HEK293 (cell line): ENCODE data around the gene VPS35L.

ENCODE experiments used
- FEZF1 ChIP-seq: fragments of 450-650 bp; formaldehyde crosslinking; IDR thresholded peaks from 2 replicates; pipeline ENCODE4 v1.5.1; 2016; ENCODE audit warnings: missing biosample characterization, missing genetic modification characterization
- HOXC10 ChIP-seq: sonication (generic); formaldehyde crosslinking; IDR thresholded peaks from 2 replicates; pipeline ENCODE4 v1.8.1; 2023; ENCODE audit warnings: mild to moderate bottlenecking, missing genetic modification reagents
- INSM2 ChIP-seq: fragments of 450-650 bp; formaldehyde crosslinking; IDR thresholded peaks from 2 replicates; pipeline ENCODE4 v1.5.1; 2016; ENCODE audit warnings: missing biosample characterization, missing genetic modification characterization
- OSR2 ChIP-seq: fragments of 450-650 bp; formaldehyde crosslinking; IDR thresholded peaks from 2 replicates; pipeline ENCODE4 v1.5.1; 2016; ENCODE audit warnings: missing biosample characterization, missing genetic modification characterization
- YY2 ChIP-seq: fragments of 450-650 bp; formaldehyde crosslinking; IDR thresholded peaks from 2 replicates; pipeline ENCODE4 v1.5.1; 2016; ENCODE audit warnings: missing biosample characterization, missing genetic modification characterization
- ZBTB1 ChIP-seq: fragments of 450-650 bp; formaldehyde crosslinking; IDR thresholded peaks from 2 replicates; pipeline ENCODE4 v1.5.1; 2016; ENCODE audit warnings: missing biosample characterization, missing genetic modification characterization
- ZBTB17 ChIP-seq: fragments of 450-650 bp; formaldehyde crosslinking; IDR thresholded peaks from 2 replicates; pipeline ENCODE4 v1.5.1; 2016; ENCODE audit warnings: missing biosample characterization, missing genetic modification characterization
- ZBTB48 ChIP-seq: fragments of 450-650 bp; formaldehyde crosslinking; IDR thresholded peaks from 2 replicates; pipeline ENCODE4 v1.5.1; 2016; ENCODE audit warnings: missing biosample characterization, missing genetic modification characterization
- ZFHX2 ChIP-seq: fragments of 450-650 bp; formaldehyde crosslinking; conservative IDR thresholded peaks from 2 replicates; pipeline ENCODE4 v1.5.1; 2016; ENCODE audit warnings: missing biosample characterization, missing genetic modification characterization
- ZFP69B ChIP-seq: fragments of 450-650 bp; formaldehyde crosslinking; IDR thresholded peaks from 2 replicates; pipeline ENCODE4 v1.5.1; 2016; ENCODE audit warnings: missing biosample characterization, missing genetic modification characterization
- ZNF146 ChIP-seq: fragments of 450-650 bp; formaldehyde crosslinking; IDR thresholded peaks from 2 replicates; pipeline ENCODE4 v1.5.1; 2016; ENCODE audit warnings: missing biosample characterization, missing genetic modification characterization
- ZNF184 ChIP-seq: fragments of 450-650 bp; IDR thresholded peaks from 2 replicates; pipeline ENCODE4 v1.5.1; 2018; ENCODE audit warnings: missing biosample characterization, mild to moderate bottlenecking, missing genetic modification characterization
- ZNF19 ChIP-seq: fragments of 450-650 bp; formaldehyde crosslinking; IDR thresholded peaks from 2 replicates; pipeline ENCODE4; 2016; ENCODE audit warnings: missing biosample characterization, missing genetic modification characterization, low read depth
- ZNF211 ChIP-seq: fragments of 450-650 bp; formaldehyde crosslinking; IDR thresholded peaks from 2 replicates; pipeline ENCODE4 v1.5.1; 2016; ENCODE audit warnings: low read depth, missing biosample characterization, missing genetic modification characterization
- ZNF23 ChIP-seq: fragments of 450-650 bp; formaldehyde crosslinking; IDR thresholded peaks from 2 replicates; pipeline ENCODE4 v1.5.1; 2016; ENCODE audit warnings: missing biosample characterization, missing genetic modification characterization, borderline replicate concordance
- ZNF311 ChIP-seq: fragments of 450-650 bp; formaldehyde crosslinking; IDR thresholded peaks from 2 replicates; pipeline ENCODE4 v1.5.1; 2017; ENCODE audit warnings: missing biosample characterization, missing genetic modification characterization, borderline replicate concordance
- ZNF341 ChIP-seq: fragments of 450-650 bp; formaldehyde crosslinking; IDR thresholded peaks from 2 replicates; pipeline ENCODE4; 2016; ENCODE audit warnings: low read depth, missing biosample characterization, missing genetic modification characterization
- ZNF398 ChIP-seq: fragments of 450-650 bp; formaldehyde crosslinking; IDR thresholded peaks from 2 replicates; pipeline ENCODE4 v1.5.1; 2017; ENCODE audit warnings: missing biosample characterization, missing genetic modification characterization
- ZNF48 ChIP-seq: fragments of 450-650 bp; formaldehyde crosslinking; IDR thresholded peaks from 2 replicates; pipeline ENCODE4 v1.5.1; 2016; ENCODE audit warnings: missing biosample characterization, missing genetic modification characterization
- ZNF544 ChIP-seq: fragments of 450-650 bp; formaldehyde crosslinking; IDR thresholded peaks from 2 replicates; pipeline ENCODE4 v1.5.0; 2017; ENCODE audit warnings: missing biosample characterization, missing genetic modification characterization
- ZNF629 ChIP-seq: fragments of 450-650 bp; formaldehyde crosslinking; IDR thresholded peaks from 2 replicates; pipeline ENCODE4 v1.5.1; 2017; ENCODE audit warnings: missing biosample characterization, missing genetic modification characterization
- ZNF660 ChIP-seq: fragments of 450-650 bp; IDR thresholded peaks from 2 replicates; pipeline ENCODE4 v1.5.1; 2018; ENCODE audit warnings: missing biosample characterization, mild to moderate bottlenecking, missing genetic modification characterization
- ZNF843 ChIP-seq: fragments of 450-650 bp; formaldehyde crosslinking; IDR thresholded peaks from 2 replicates; pipeline ENCODE4 v1.5.1; 2016; ENCODE audit warnings: missing biosample characterization, missing genetic modification characterization
- ZSCAN23 ChIP-seq: fragments of 450-650 bp; formaldehyde crosslinking; IDR thresholded peaks from 2 replicates; pipeline ENCODE4 v1.5.1; 2016; ENCODE audit warnings: missing biosample characterization, missing genetic modification characterization
- TF ChIP-seq, protein P1 (sequence below): fragments of 450-650 bp; formaldehyde crosslinking; IDR thresholded peaks from 2 replicates; pipeline ENCODE4 v1.5.1; 2016; ENCODE audit warnings: missing biosample characterization, missing genetic modification characterization
- TF ChIP-seq, protein P2 (sequence below): fragments of 450-650 bp; formaldehyde crosslinking; IDR thresholded peaks from 2 replicates; pipeline ENCODE4 v1.5.1; 2017; ENCODE audit warnings: missing biosample characterization, missing genetic modification characterization
- TF ChIP-seq, protein P3 (sequence below): fragments of 450-650 bp; formaldehyde crosslinking; IDR thresholded peaks from 2 replicates; pipeline ENCODE4 v1.5.1; 2016; ENCODE audit warnings: missing biosample characterization, missing genetic modification characterization
- TF ChIP-seq, protein P4 (sequence below): fragments of 450-650 bp; IDR thresholded peaks from 2 replicates; pipeline ENCODE4 v1.5.1; 2018; ENCODE audit warnings: missing biosample characterization, mild to moderate bottlenecking, missing genetic modification characterization
- TF ChIP-seq, protein P5 (sequence below): IDR thresholded peaks from 2 replicates; pipeline ENCODE4 v1.6.1; 2011; ENCODE audit warnings: mild to moderate bottlenecking, low read depth, low read length, borderline replicate concordance

The VPS35L gene

DNA sequence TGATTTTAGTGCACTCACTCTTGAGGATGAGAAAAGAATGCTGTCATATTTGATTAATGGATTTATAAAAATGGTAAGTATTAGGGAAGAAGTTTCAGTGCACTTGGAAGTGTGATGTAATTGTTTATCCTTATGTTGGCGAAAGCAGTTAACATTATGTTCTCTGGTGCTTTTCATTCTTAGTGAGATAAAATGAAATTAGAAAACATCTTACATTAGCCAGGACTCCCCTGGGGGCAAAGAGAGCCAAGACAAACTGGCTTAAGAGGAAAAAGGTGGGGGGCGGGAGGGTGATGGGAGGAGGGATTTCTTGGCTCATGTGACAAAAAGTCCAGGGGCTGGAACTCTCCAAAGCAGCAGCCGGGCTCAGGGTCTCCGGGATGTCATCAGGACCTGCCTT is 89.4 kb downstream of the VPS35L start (continued):
- TF ChIP-seq, protein P1, sequence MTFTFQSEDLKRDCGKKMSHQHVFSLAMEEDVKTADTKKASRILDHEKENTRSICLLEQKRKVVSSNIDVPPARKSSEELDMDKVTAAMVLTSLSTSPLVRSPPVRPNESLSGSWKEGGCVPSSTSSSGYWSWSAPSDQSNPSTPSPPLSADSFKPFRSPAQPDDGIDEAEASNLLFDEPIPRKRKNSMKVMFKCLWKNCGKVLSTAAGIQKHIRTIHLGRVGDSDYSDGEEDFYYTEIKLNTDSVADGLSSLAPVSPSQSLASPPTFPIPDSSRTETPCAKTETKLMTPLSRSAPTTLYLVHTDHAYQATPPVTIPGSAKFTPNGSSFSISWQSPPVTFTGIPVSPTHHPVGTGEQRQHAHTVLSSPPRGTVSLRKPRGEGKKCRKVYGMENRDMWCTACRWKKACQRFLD, result no peak
- TF ChIP-seq, protein P2, sequence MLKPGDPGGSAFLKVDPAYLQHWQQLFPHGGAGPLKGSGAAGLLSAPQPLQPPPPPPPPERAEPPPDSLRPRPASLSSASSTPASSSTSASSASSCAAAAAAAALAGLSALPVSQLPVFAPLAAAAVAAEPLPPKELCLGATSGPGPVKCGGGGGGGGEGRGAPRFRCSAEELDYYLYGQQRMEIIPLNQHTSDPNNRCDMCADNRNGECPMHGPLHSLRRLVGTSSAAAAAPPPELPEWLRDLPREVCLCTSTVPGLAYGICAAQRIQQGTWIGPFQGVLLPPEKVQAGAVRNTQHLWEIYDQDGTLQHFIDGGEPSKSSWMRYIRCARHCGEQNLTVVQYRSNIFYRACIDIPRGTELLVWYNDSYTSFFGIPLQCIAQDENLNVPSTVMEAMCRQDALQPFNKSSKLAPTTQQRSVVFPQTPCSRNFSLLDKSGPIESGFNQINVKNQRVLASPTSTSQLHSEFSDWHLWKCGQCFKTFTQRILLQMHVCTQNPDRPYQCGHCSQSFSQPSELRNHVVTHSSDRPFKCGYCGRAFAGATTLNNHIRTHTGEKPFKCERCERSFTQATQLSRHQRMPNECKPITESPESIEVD, result peak; percentile 91
- TF ChIP-seq ZNF23 (tag by site-specific recombination), result no peak
- no peak for TF ChIP-seq ZNF211 (tag by site-specific recombination)
- TF ChIP-seq, protein P3, sequence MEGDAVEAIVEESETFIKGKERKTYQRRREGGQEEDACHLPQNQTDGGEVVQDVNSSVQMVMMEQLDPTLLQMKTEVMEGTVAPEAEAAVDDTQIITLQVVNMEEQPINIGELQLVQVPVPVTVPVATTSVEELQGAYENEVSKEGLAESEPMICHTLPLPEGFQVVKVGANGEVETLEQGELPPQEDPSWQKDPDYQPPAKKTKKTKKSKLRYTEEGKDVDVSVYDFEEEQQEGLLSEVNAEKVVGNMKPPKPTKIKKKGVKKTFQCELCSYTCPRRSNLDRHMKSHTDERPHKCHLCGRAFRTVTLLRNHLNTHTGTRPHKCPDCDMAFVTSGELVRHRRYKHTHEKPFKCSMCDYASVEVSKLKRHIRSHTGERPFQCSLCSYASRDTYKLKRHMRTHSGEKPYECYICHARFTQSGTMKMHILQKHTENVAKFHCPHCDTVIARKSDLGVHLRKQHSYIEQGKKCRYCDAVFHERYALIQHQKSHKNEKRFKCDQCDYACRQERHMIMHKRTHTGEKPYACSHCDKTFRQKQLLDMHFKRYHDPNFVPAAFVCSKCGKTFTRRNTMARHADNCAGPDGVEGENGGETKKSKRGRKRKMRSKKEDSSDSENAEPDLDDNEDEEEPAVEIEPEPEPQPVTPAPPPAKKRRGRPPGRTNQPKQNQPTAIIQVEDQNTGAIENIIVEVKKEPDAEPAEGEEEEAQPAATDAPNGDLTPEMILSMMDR (tag by site-specific recombination), result no peak
- no peak for TF ChIP-seq ZNF19 (tag by site-specific recombination)
- TF ChIP-seq ZBTB17 (tag by site-specific recombination), result peak; percentile 30; the same call in 1 of the 2 replicates
- no peak for TF ChIP-seq ZFP69B (tag by site-specific recombination)
- no peak for TF ChIP-seq ZFHX2 (tag by site-specific recombination)
- no peak for TF ChIP-seq ZNF341 (tag by site-specific recombination)
- no peak for TF ChIP-seq YY2
- TF ChIP-seq ZBTB1 (tag by site-specific recombination), result no peak
- TF ChIP-seq, protein P4, sequence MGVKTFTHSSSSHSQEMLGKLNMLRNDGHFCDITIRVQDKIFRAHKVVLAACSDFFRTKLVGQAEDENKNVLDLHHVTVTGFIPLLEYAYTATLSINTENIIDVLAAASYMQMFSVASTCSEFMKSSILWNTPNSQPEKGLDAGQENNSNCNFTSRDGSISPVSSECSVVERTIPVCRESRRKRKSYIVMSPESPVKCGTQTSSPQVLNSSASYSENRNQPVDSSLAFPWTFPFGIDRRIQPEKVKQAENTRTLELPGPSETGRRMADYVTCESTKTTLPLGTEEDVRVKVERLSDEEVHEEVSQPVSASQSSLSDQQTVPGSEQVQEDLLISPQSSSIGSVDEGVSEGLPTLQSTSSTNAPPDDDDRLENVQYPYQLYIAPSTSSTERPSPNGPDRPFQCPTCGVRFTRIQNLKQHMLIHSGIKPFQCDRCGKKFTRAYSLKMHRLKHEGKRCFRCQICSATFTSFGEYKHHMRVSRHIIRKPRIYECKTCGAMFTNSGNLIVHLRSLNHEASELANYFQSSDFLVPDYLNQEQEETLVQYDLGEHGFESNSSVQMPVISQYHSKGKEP, result no peak
- TF ChIP-seq HOXC10, result no peak
- peak; percentile 46; the same call in 1 of the 2 replicates for TF ChIP-seq ZNF398 (tag by site-specific recombination)
- 0 out of 2 replicates have a peak, but pooled peaks have one; percentile 17 for TF ChIP-seq FEZF1 (tag by site-specific recombination)
- TF ChIP-seq, protein P5, sequence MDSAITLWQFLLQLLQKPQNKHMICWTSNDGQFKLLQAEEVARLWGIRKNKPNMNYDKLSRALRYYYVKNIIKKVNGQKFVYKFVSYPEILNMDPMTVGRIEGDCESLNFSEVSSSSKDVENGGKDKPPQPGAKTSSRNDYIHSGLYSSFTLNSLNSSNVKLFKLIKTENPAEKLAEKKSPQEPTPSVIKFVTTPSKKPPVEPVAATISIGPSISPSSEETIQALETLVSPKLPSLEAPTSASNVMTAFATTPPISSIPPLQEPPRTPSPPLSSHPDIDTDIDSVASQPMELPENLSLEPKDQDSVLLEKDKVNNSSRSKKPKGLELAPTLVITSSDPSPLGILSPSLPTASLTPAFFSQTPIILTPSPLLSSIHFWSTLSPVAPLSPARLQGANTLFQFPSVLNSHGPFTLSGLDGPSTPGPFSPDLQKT, result no peak
- TF ChIP-seq ZNF544 (tag by site-specific recombination), result no peak
- TF ChIP-seq INSM2 (tag by site-specific recombination), result no peak
- TF ChIP-seq OSR2 (tag by site-specific recombination), result peak; percentile 71
- no peak for TF ChIP-seq ZNF311 (tag by site-specific recombination)
- TF ChIP-seq ZNF660, result no peak
- TF ChIP-seq ZBTB48, result no peak
- peak; percentile 61; the same call in 1 of the 2 replicates for TF ChIP-seq ZNF843 (tag by site-specific recombination)
- no peak for TF ChIP-seq ZSCAN23
- peak; percentile 48; the same call in 1 of the 2 replicates for TF ChIP-seq ZNF629
- no peak for TF ChIP-seq ZNF48
- no peak for TF ChIP-seq ZNF146 (tag by site-specific recombination)
- TF ChIP-seq ZNF184 (tag by site-specific recombination), result no peak
